ACHN (cell line): ENCODE results near the gene PHEX.

ENCODE experiments used
- DNase-seq: peaks from one replicate; pipeline ENCODE4 v3.0.0-alpha.2; 2015
- in situ Hi-C: cut with HindIII; loops from 2 replicates; pipeline ENCODE4 v1.10.0; 2017; ENCODE audit warnings: low sequenced_read_pairs, low pct_ligation_motif_present, low pct_unique_long_range_greater_than_20kb

Gene PHEX

DNA sequence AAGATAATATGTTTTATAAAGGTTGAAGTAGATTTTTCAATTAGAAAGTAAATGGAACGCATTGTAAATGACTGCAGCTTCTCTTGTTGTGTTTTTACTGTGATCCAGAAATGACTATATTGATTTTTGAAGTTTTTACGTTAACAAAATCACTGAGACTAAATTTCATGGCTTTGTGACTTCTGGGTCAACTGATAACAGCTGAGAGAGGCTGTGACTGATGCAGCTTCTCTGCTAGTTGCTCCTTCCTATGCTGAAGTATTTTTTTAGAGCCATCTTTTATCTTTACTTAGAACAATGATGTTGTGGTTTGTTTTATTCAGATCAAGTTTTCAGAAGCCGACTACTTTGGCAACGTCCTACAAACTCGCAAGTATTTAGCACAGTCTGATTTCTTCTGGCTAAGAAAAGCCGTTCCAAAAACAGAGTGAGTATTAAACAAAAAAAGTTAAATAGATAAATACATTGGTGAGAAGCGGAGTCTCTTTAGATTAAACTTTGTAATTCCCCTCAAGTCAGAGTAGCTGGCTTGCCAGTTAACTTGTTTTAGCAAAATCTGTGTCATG lies 145.9 kb downstream of the PHEX start:
- in situ Hi-C loops: no loop called here

DNA sequence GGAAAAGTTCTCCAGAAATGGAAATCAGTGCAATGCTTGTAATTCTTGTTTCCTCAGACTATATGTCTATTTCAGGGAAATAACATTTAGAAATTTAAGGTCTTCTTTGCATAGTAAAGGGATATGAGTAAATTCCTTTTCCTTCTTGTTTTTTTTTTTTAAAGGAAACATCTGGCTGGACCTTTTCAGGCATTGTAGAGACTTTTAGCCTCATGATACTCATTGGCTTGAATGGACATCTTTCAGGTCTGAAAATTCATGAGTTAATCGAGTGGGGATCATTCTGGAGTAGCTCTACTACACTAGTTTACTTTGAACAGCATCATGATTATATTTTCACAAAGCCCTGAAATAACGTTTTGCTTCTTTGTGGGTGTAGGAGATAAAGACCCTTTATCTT lies 152.0 kb downstream of the PHEX start:
- in situ Hi-C loops: no loop called here
- no peak for DNase-seq

More for the DNA sequence above, 145.9 kb downstream of the PHEX start:
- DNase-seq: no peak

DNA sequence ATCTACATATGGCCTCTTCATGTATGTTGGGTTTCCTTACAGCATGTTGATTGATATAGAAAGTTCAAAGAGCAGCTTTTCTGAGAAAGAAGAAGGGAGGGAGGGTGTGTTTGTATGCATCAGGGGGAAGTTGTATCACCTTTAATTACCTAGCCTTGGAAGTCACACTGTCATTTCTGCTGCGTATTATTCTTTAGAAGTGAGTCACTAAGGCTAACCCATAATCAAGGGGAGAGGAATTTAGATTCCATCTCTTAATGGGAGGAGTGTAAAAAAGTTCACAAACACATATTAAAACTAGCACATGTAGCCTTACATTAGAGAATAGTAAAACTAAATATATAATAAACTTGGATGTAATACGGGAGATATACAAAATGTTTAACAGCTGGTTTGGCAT lies 154.0 kb downstream of the PHEX start:
- in situ Hi-C loops: no loop called here
- DNase-seq: no peak

DNA sequence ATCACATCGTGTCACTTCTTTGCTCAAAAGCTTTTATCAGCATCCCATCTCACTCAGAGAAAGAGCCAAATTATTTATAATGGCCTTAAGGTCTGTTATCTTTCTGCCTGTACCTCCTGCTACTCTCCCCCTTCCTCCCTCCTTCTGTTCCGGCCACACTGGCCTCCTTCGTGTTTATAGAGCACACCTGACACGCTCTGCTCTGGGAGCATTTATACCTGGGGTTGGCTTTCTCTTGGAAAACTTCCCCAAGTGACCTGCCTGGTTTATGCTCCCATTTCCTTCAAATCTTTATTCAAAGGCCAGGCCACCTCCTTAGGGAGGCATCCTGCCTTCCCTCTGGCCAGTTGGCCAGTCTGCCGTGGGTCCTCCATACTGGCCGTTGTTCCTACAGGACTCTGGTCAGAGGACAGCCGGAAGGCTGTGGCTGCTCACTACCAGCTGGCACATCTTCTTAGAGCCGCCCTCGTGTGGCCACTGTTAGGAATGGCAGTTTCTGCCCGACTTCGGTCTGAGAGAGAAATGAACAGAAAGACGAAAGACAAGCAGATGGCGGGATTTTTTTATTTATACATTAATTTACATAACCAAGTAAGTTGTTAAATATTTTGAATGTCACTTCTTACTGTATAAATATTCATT lies 160.4 kb downstream of the PHEX start:
- peak; percentile 61 for DNase-seq
- in situ Hi-C loops: no loop called here

DNA sequence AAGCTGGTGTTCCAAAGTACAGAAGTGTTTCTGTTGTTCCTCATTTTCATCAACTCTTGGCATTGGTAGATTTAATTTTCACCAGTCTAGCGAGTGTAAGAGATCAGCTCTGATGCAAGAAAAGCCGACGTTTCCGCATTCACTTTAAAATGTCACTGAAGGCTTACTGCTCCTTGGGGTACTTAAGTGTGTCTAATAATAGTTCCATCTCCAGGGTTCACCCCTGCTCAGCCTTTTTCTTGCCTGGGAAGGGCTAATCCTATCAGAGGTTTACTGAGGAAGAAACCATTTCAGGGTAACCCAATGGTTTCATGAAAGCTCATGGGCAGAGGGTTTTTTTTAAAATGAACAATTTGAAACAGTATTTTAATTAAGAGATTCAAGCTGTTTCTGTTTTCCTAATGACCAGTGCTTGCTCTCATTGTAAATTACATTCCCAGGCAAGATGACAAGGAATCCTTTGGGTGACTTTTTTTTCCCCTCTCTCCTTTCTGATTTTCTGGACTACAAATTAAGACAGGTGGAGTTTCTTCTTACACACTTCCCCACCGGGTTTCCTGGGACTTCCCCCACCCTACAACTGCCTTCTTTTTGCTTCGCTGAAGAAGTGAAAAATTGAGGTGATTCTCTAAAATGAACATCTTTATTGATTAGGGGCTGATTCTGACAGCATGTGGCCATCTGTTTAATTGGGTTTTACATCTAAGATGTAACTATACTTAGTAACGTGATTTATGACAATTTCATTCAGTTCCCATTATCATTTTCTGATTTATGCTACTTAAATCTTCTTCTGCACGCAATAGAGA lies 161.9 kb downstream of the PHEX start:
- in situ Hi-C loops: no loop called here
- no peak for DNase-seq

DNA sequence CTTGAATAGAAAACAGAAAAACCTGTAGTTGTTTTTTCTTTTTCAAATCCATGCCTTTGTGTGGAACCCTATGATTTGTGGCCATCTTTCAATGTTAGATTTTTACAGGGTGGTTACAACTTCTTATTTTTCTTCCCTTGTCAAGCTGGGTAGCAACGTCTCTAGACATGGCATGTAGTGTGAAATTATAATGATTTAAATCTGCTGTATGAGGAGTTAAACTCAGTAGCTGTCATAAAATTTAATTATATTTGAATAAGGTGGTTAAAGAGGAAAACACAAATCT lies 162.5 kb downstream of the PHEX start:
- no peak for DNase-seq
- in situ Hi-C loops: no loop called here

DNA sequence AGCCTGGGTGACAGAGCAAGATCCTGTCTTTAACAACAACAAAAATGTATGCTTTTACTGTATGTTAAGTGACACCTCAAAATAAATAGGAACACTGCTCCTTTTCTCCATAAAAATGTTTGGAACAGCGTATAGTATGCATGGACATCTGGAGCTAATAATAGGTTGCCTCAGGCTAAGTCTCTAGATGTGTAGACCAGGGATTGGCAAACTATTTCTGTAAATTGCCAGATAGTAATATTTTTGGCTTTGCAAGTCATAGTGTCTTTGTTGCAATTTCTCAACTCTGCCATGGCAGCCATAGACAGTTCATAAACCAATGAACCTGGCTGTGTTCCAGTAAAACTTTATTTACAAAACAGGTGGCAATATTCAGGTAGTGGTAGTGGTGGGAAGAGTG lies 164.0 kb downstream of the PHEX start:
- DNase-seq: no peak
- in situ Hi-C loops: no loop called here

DNA sequence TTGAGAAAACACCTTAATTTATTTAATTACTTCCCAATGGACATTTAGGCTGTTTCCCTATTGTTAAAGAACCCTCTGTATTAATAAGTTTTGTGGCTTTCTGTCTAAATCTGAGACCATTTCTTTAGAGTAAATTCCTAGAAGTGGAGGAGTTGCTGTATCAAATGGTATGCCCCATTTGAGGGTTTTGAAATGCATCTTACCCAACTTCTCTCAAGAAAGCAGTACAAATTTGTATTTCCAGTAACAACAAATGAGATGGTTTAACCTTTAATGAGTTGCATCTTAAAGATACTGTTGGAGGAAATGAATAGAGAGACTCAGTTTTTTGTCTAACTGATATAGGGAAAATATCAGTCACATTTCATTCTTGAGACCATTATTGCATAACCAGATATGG lies 170.1 kb downstream of the PHEX start:
- in situ Hi-C loops: no loop called here
- DNase-seq: no peak

DNA sequence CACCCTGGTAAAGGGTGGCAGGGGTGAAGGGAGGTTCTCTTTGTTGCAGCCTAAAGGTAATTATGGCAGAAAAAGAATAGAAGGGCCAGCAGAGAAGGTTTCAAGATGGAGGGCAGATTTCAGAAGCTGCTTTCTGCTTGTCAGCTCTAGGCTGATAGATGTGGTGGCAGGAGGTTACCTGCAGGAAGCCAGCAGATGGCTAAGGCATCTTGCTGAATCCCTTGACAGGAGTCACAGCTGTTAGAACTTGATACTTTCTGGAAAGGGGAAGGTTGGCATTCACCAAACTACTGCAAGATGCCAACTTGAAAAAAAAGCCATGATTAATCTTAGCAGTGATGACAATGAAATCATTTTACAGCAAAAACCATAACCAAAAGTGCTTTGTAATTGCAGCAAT lies 171.1 kb downstream of the PHEX start:
- in situ Hi-C loops: no loop called here
- DNase-seq: no peak

DNA sequence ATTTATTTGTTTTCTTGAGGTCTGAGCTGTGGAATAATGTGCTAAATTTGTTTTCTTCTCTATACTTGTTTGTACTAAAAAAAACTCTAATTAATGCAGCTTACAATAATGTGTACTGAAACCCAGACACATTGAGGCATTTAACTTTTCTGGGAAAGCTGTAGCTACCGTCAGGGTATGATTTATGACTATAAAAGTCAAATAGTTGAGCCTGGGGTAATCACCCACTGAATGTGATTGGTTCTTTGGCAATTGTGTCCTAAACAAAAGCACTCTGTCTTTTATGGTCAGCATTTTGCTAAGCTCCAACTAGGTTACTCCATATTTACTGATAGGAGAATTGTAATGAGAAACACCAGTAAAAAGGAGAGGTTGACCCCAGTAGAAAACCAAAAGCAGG lies 174.7 kb downstream of the PHEX start:
- no peak for DNase-seq
- in situ Hi-C loops: no loop called here

DNA sequence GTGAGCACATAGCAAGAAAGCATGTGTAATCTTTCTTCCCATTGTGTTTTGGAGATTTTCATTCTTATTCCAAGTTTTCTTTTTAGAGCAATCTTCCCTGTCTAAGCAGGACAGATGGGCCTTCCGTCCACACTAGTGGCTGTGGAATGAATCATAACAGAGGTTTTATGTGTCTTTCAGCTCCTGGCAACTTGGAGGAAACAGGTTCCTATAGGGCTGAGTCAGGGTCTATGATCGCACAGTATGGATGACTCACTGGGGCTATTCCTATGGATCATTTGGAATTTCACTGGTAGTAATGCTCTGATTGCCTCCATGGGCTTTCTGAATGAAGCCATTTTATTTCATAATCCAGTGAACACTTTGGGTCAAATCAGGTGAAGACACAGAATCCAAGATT lies 188.8 kb downstream of the PHEX start:
- in situ Hi-C loops: no loop called here
- no peak for DNase-seq

DNA sequence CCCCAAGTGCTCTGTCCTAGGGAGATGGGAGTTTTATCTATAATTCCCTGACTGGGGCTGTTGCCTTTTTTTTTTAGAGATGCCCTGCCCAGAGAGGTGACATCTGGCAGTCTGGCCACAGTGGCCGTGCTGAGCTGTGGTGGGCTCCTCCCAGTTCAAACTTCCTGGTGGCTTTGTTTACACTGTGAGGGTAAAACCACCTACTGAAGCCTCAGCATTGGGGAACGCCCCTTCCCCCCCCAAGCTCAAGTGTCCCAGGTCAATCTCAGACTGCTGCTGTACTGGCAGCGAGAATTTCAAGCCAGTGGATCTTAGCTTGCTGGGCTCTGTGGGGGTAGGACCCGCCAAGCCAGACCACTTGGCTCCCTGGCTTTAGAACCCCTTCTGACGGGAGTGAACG lies 202.3 kb downstream of the PHEX start:
- in situ Hi-C loops: no loop called here

DNA sequence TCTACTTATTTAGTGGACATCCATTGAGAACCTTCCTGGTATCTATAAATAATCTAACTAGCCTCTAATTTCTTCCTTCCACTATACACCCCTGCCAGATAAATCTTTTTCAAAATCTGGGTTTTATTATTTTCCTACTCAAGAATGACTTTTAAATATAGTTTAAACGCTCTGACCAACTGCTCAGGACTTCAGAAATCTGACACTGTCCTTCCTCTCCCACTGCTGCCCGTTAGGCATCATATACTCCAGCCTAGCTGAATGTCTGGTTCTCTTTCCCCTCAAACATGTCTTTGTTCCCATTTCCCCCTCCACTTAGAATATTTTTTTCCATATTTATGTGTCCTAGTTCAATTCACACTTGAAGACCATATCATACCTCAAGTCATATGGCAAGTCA lies 205.4 kb downstream of the PHEX start:
- in situ Hi-C loops: no loop called here
- no peak for DNase-seq

More for the DNA sequence above, 202.3 kb downstream of the PHEX start:
- DNase-seq: no peak

DNA sequence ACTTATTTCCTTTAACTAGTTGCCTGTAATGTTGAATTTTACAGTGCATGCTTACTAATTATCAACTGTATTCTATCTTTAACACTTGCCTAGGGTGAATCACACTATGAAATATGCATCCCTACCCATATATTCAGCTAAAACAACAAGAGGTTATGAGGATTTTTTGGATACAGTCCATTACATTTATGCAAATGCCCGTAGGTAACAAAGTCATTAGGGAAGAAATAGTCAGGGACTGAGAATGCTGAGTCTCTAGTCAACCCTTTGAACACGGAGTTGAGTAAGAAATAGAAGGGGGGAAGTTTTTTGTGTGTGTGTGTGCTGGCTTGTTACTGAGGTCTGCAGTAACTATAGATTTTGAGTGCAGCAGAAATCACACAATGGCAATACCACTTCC lies 214.5 kb downstream of the PHEX start:
- DNase-seq: no peak
- in situ Hi-C loops: no loop called here

DNA sequence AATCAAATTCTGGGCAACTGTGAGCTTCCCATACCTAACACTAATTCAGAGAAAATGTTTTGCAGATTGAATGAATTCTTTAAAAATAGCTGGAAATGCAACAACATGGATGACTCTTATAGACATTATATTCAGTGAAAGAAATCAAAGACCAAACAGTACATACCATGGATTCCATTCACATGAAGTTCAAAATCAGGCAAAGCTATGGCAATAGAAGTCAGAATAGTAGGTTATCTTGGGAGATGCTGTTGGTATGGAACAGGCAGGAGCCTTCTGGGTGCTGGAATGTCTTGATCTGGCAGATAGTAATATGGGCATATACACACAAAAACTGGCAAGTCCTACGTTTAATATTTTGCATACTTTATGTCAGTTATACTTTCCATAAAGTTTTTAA lies 215.0 kb downstream of the PHEX start:
- in situ Hi-C loops: no loop called here
- DNase-seq: no peak

DNA sequence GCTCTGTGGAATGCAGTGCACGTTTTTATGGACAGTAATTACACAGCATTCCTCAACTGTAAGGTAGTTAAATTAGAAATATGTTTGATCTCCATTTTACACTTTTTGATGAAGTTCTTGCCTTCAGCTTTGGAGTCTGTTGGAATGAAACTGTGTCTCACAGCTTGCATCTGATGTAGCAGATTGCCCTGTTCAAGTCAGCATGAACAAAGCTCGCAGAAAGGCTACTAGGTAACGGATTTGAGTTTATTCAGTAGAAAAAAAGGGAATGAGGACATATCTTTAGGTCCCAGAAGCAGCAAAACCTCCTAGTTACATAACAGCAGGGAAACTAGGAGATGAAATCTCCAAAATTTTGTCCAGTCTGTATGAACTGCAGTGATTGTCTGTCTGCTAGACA lies 216.3 kb downstream of the PHEX start:
- in situ Hi-C loops: no loop called here
- no peak for DNase-seq

DNA sequence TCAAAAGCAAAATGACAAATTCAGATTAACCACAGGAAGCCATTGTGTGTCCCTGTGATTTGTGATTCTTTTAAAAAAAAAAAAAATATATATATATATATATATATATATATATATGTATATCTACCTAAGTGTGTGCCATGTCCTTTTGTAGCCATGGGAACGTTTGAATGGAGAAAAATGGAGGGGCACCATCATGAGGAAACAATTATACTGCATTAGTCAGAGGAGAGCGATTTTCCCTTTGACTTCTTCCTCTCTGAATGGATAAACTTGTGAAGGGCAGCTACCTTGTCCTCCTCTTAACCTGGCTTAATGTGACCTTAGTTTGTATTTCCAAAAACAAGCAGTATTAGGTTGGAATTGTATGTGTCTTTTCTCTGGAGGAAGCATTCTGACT lies 217.2 kb downstream of the PHEX start:
- in situ Hi-C loops: no loop called here
- no peak for DNase-seq

DNA sequence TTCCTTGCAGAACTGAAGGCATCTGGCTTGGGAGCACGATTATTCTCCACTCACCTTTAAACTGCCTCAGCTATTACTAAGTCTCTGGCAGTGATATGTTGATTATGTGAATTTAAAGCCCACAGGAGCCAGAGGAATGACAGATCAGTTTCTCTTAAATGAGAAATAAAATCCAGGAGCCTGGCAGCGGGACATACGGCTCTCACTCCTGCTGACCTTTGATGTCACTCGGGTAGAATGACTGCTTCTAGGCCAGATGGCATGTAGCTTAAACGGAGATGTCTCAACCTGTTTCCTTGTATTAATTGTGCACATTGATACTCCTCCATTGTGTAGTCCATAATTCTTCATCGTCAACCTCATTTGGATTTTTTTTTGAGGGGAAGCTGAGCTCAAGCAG lies 236.6 kb downstream of the PHEX start:
- in situ Hi-C loops: no loop called here

DNA sequence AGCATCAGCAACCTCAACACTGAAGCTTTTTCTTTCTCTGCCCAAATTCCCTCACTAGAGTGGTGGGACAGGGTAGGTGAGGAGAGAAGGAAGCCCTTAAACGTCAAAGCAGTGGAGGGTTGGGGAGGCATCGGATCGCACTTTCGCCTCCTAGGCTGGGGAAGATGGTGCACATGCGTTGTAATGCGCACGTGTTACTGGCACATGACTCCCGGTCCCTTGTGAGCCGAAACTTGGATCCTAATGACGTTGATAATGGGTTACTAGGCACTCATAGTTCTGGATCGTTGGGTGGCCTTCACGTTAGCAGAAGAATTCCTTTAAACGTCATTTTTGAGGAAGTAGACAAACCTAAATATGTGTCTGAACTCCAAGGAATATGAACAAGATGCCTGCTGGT lies 240.5 kb downstream of the PHEX start, which contains the start of gene CBLL2:
Gene CBLL2, plus strand, starts transcription at position 301 of the 400 bp plus-strand sequence. Its CDS starts 79 bp downstream, at position 380.
- in situ Hi-C loops: no loop called here
- DNase-seq: no peak

More for the DNA sequence above, 236.6 kb downstream of the PHEX start:
- no peak for DNase-seq

DNA sequence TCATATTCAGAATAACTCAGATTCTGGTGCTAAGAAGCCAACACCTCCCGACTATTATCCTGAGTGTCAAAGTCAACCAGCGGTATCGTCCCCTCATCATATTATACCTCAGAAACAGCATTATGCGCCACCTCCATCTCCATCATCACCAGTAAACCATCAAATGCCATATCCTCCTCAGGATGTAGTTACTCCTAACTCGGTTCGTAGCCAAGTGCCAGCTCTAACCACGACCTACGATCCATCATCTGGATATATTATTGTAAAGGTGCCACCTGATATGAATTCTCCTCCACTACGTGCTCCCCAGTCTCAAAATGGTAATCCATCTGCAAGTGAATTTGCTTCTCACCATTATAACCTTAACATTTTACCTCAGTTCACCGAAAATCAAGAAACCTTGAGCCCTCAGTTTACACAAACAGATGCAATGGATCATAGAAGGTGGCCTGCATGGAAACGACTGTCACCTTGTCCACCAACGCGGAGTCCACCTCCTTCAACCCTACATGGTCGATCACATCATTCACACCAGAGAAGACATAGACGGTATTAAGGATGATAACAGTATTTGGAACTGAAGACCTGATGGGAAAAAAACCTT lies 241.7 kb downstream of the PHEX start:
- no peak for DNase-seq
- in situ Hi-C loops: no loop called here
